Stimulated activated effector memory CD8-positive, alpha-beta T cell treated with anti-CD3 and anti-CD28 coated beads, Interleukin-12 subunit alpha, Interleukin-12 subunit beta, amount 100 ng/mL, for 72 hours (primary cell): ENCODE data around the gene CTSV.
"Not testable (repeated sequence)": the region's sequence is repeated elsewhere in the genome, so short reads cannot be mapped to it uniquely, and the experiment has no call there.

Source experiments
- ATAC-seq: fragments of 150-1000 bp; cut with Tn5 transposase; 2 replicates; pipeline ENCODE4 v1.10.0; 2021
- DNase-seq, 2 donors: peaks; one replicate each; pipeline ENCODE4 v3.0.0; 2021 to 2022; ENCODE audit warnings: low spot score in 2 of 2
- H3K27ac Mint-ChIP-seq: one replicate; pipeline ENCODE4 v1.8.0; 2022; ENCODE audit warnings: mild to moderate bottlenecking, mixed read lengths
- H3K36me3 Mint-ChIP-seq: one replicate; pipeline ENCODE4 v1.8.0; 2022; ENCODE audit warnings: mild to moderate bottlenecking, mixed read lengths
- H3K4me1 Mint-ChIP-seq: one replicate; pipeline ENCODE4 v1.8.0; 2022; ENCODE audit warnings: mixed read lengths
- H3K4me3 Mint-ChIP-seq: one replicate; pipeline ENCODE4 v1.8.0; 2022; ENCODE audit warnings: mild to moderate bottlenecking, mixed read lengths
- H3K9me3 Mint-ChIP-seq: one replicate; pipeline ENCODE4 v1.8.0; 2022; ENCODE audit warnings: mixed read lengths

Gene CTSV

DNA sequence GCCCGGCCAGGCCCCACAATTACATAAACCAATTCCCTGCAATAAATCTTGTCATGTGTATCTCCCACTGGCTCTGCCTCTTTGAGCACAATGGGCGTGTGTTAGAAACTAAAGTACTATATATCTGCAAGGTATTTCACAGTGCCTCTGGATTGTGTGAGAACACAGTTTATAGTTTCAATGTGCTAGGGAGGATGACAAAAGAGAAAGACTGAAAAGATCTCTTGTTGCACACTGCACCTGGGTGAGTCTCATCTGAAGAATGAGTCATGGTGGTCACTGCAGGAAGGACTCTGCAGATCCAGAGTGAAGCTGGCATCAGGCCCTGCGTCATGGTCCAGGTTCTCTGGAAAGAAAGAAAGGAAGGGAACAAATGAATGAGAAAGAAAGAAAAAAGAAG is 20.7 kb upstream of the CTSV start:
- Mint-ChIP-seq H3K4me3 (no peak overlapping the region), H3K36me3 (peaks cover 6% of the 10 kb centered on the region), H3K9me3 (no peaks in the 10 kb centered on the region), H3K4me1 (peaks cover 14% of the 10 kb centered on the region), H3K27ac (no peak overlapping the region)
- DNase-seq (no peak), ATAC-seq (no peak)

DNA sequence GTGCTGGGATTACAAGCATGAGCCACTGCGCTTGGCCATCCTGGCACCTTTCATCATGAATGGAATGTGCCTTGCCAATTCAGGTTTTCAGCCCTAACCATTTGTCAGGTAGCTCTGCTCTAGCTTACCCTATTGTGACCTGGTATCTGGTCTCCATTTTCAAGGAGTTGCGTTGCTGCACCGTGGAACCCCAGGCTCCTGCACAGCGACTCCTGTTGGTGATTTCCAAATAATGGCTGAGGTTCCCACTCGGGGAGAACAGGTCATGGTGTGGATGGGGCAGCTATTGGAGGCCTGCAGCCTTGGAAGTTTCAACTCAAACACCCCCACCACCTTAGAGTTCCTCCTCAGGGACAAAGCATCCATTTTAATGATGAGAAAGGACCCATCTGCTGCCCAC is 18.7 kb upstream of the CTSV start:
- Mint-ChIP-seq H3K4me1 (peaks cover 12% of the 10 kb centered on the region), H3K9me3 (no peaks in the 10 kb centered on the region), H3K4me3 (no peak overlapping the region), H3K27ac (no peak overlapping the region), H3K36me3 (peaks cover 6% of the 10 kb centered on the region)
- DNase-seq = no peak
- ATAC-seq = no peak

DNA sequence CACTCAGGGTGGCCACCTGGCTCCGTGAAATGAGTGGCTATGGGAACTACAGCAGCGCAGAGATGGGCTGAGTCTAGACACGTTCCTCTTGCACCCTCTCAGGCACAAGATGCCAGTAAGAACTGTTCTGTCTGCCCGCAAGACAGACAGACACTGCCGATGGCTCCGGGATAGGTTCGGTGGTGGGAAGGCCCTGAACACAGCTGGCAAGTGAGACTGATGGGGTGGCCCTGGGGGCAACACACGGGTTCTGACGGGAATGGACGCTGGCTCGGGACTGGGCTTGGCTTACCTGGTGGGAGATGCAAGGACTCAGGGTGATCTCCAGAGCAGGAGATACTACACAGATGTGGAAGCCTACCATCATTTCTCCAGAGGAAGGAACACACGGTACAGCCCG is 16.9 kb upstream of the CTSV start:
- not testable (repeated sequence) for ATAC-seq, H3K36me3 Mint-ChIP-seq, H3K4me3 Mint-ChIP-seq, H3K4me1 Mint-ChIP-seq, H3K9me3 Mint-ChIP-seq, DNase-seq, H3K27ac Mint-ChIP-seq

DNA sequence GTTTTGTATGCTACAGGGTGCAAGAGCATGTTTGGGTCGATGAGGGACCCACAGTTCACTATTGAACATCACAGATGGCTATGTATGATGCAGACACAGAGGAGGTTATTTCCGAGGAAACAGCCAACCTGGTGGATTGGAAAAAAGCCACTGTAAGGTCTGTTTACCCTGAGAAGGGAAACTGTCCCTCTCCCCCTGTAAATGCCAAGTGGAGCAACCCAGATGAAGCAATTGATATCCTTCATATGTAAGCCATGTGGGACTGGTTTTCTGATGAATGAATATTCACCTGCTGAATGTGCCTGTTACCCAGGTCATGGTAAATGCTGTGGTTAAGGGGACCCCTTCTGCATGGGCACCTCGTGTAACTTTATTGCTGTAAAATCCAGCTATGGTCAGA is 14.8 kb upstream of the CTSV start:
- no peak for DNase-seq
- ATAC-seq = no peak
- Mint-ChIP-seq H3K27ac (no peak overlapping the region), H3K4me3 (no peak overlapping the region), H3K9me3 (no peaks in the 10 kb centered on the region), H3K36me3 (no peaks in the 10 kb centered on the region), H3K4me1 (no peaks in the 10 kb centered on the region)

DNA sequence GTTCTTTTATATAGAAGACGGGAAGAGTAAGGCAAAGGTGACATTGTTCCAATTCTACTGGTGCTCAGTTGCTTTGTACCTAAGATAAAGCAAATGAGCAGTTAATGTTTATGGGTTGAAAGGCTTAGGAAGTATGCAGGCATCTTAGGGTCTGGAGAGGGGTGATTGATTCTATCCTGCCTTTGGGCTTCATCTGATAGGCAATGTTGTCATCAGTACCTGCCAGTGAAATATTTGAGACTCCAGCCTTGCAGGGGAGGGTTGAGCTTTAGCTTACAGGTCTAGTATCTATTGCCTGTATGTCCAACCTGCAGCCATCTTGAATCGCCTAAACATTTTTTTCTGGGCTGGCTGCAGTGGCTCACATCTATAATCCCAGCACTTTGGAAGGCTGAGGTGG is 13.8 kb upstream of the CTSV start:
- DNase-seq = no peak
- ATAC-seq = no peak
- H3K36me3 Mint-ChIP-seq = no peaks in the 10 kb centered on the region
- no peaks in the 10 kb centered on the region for H3K9me3 Mint-ChIP-seq
- H3K4me3 Mint-ChIP-seq = no peak overlapping the region
- H3K27ac Mint-ChIP-seq = no peak overlapping the region
- H3K4me1 Mint-ChIP-seq = no peaks in the 10 kb centered on the region

DNA sequence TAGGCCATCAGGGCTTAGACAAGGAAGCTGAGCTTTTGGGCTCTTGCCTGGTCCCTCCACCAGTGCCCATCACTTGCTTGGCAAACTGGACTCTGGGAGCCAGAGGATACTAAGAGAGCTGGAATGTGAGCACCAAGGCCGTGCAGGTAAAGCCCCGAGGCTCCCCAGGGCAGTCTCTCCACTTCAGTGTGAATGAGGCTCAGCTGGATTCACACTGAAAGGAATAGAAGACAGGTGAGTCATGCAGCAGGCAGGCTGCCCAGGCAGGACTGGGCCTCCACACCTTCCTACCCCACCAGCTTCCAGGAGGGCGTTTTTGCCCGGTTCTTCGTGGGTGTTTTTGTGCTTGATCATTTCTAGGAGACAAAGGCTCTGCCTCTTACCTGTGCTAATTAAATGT is 7.3 kb upstream of the CTSV start:
- H3K27ac Mint-ChIP-seq = no peak overlapping the region
- no peak overlapping the region for H3K4me3 Mint-ChIP-seq
- H3K36me3 Mint-ChIP-seq = no peaks in the 10 kb centered on the region
- no peaks in the 10 kb centered on the region for H3K9me3 Mint-ChIP-seq
- DNase-seq (no peak), ATAC-seq (peak; percentile 42)
- H3K4me1 Mint-ChIP-seq = no peaks in the 10 kb centered on the region

DNA sequence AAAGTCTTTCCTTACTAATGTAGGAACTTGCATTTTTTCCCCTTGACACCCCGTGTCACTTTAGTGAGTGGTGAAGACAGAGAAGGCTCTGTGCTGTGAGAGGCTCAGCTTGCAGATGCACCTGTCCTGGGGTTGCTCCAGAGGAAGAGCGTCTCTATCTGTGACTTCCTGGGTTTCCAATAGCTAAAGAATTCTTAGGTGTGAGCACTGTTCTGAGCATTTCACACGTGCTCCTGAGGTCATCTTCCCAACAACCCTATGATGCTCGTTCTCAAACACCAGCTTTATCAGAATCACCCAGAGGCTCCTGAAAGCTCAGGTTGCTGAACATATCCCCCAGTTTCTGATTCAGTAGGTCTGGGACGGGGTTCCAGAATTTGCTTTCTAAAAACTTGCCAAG is 6.4 kb upstream of the CTSV start:
- ATAC-seq (no peak), DNase-seq (no peak)
- no peaks in the 10 kb centered on the region for H3K36me3 Mint-ChIP-seq
- no peaks in the 10 kb centered on the region for H3K9me3 Mint-ChIP-seq
- no peak overlapping the region for H3K4me3 Mint-ChIP-seq
- H3K27ac Mint-ChIP-seq = no peak overlapping the region
- no peaks in the 10 kb centered on the region for H3K4me1 Mint-ChIP-seq

DNA sequence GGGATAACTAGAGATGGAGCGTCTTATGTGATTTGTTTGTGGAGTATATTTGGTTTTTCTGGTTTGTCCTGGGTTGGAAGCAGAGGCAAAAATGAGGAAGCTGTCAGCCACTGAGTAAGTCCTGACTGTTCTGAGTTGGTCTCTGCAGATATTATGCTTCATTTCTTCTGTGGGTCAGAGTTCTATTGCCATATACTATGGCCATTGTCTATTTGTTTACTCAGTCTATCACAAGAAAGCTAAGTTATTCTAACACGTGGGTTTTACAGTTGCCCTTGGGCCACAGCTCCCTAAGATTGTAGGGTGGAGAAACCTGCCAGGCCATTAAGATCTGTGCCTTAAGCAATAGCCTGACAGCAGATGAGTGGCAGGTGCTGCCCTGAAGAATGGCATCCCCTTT is 3.0 kb upstream of the CTSV start:
- H3K27ac Mint-ChIP-seq = no peak overlapping the region
- no peaks in the 10 kb centered on the region for H3K9me3 Mint-ChIP-seq
- H3K4me3 Mint-ChIP-seq = no peak overlapping the region
- ATAC-seq (no peak), DNase-seq (no peak)
- H3K36me3 Mint-ChIP-seq = no peaks in the 10 kb centered on the region
- H3K4me1 Mint-ChIP-seq = peaks cover 5% of the 10 kb centered on the region

DNA sequence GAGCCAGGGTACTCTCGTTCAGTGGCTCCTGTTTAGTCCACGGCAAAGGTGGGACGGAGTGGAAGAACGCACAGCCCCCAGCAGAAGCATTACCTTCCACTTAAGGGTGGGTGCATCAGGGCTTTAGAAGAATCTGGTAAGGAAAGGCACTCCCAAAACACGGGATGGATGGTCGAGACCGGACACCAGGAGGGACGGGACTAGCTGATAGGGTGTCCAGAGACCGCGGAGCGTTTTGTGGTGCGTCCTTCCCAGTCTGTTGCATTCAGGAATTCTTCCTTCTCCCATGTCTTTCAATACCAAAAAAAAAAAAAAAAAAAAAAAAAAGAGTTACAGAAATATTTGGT is 545 bp upstream of the CTSV start:
- Mint-ChIP-seq H3K9me3 (no peaks in the 10 kb centered on the region), H3K4me1 (peaks cover 5% of the 10 kb centered on the region), H3K4me3 (peak overlapping the region; percentile 77), H3K36me3 (no peaks in the 10 kb centered on the region), H3K27ac (no peak overlapping the region)
- ATAC-seq (no peak), DNase-seq (no peak)

DNA sequence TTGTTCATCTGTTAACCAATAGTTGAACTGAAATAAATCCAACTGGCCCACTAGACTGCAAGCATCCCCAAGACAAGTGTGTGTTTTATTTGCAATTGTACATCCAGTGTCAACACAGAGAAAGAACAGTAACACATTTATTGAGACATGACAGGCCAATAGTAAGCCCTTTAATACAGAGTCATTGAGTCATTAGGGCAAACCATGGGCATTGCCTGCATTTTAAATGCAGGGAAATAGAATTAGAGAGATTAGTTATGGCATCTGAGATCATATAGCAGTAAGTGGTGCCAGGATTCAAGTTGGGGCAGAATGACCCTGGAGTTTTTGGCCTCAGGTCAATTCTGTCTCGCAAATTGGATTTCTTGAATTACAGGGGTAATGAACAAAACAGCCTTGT is 15.4 kb downstream of the CTSV start:
- H3K36me3 Mint-ChIP-seq, H3K4me3 Mint-ChIP-seq, H3K9me3 Mint-ChIP-seq, H3K27ac Mint-ChIP-seq, ATAC-seq, H3K4me1 Mint-ChIP-seq, DNase-seq: not testable (repeated sequence)

DNA sequence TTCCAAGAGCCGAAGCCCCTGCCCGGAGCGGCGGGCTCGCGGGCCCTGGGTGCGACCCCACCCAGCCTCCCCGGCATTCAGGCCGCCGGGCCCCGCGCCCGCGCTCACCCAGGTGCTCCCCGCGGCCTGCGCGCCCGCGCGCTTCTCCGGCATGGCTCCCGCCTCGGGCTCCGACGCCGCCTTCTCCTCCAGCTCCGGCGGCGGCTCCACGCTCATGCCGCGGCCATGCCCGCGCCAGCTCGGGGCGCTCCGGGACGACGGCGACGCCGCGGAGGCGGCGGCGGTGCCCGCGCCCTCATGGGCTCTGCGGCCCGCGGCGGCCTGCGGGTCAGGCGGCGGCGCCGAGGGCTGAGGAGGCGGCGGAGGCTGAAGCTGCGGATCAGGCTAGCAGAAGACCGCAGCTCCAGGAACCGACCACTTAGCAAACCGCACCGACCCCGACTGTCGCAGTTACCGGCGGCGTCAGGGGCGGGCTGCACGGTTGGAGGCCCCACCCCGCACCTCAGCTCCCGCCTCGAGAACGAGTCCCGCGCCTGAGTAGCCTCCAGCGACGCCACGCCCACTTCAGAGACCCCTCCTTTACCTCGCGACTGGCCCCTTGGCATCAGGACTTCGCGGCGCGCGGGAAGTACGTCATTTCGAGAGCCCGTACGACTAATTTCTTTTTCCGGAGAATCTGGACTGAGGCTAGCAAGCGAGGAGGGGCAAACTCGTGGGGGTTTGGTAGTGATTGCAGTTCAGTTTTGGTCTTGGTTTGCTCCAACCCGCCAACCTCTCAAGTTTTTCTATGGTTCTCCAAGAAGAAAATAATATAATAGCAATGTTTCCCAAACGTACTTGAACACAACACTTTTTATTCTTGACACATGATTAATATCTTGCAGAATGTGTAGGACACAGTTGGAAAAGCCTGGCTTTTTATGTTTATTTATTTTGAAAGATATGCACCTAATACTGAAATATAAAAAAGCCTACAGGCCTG is 25.5 kb downstream of the CTSV start:
- ATAC-seq = peak; percentile 96
- not testable (repeated sequence) for H3K36me3 Mint-ChIP-seq, H3K9me3 Mint-ChIP-seq, H3K4me1 Mint-ChIP-seq
- H3K27ac Mint-ChIP-seq = peak overlapping the region; percentile 88
- peak overlapping the region; percentile 78 for H3K4me3 Mint-ChIP-seq
- peak; percentile 56 to 85 for DNase-seq

DNA sequence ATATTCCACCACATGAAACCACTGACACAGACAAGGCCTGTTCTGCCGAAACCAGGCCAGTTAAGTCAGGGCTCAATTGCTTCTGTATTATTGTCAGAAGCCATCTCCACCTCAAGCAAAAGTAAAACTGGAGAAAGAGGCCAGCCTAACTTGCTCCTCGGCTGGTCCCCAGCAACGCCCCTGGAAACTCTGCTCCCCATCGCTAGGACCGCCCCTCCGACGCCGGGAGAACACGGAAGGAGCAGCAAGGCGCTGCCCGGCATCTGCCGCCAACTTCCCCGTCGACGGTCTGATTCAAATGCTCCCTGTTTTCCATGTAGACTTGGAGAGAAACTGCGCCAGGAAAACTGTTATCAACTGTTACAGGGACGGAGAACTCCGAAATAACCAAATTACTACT is 26.3 kb downstream of the CTSV start:
- ATAC-seq = peak; percentile 75
- peak overlapping the region; percentile 76 for H3K27ac Mint-ChIP-seq
- peak in 1 of 2 donors; percentile 55 for DNase-seq
- H3K4me3 Mint-ChIP-seq = peak overlapping the region; percentile 78
- H3K9me3 Mint-ChIP-seq, H3K4me1 Mint-ChIP-seq, H3K36me3 Mint-ChIP-seq: not testable (repeated sequence)

DNA sequence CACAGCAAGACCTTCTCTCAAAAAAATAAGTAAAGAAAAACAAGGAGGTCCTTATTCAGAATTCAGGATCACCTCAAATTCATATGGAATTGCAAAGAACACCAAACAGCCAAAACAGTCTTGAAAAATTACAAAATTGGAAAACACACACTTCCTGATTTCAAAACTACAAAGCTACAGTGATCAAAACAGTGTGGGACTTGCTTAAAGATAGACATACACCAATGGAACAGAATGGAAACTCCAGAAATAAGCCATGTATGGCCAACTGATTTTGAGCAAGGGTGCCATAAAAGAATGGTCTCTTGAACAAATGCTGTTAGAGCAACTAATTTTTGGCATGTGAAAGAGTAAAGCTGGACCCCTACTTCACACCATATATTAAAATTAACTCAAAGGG is 36.7 kb downstream of the CTSV start:
- not testable (repeated sequence) for H3K9me3 Mint-ChIP-seq, H3K4me3 Mint-ChIP-seq, H3K27ac Mint-ChIP-seq, DNase-seq, ATAC-seq
- peaks cover 47% of the 10 kb centered on the region for H3K4me1 Mint-ChIP-seq
- H3K36me3 Mint-ChIP-seq = peaks cover 12% of the 10 kb centered on the region

DNA sequence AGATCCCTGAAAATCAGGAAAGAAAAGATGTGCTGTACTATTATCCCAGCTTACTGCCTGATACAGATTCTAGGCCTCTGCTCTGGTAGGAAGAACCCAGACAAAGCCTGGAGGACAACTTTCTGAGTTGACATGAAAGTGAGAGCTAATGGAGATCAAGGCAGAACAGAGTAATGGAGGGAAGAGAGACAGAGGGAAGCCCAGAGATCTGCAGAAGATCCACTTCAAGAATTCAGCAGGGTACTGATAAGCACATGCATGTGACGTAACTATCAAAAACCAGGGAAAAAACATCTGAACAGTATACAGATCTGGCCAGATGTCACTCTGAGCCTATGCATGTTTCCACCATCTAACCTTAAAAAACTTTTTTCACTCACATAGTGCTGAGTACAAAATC is 37.6 kb downstream of the CTSV start:
- not testable (repeated sequence) for H3K27ac Mint-ChIP-seq, H3K4me3 Mint-ChIP-seq, H3K9me3 Mint-ChIP-seq, DNase-seq, ATAC-seq
- H3K36me3 Mint-ChIP-seq = peaks cover 12% of the 10 kb centered on the region
- peaks cover 49% of the 10 kb centered on the region for H3K4me1 Mint-ChIP-seq

DNA sequence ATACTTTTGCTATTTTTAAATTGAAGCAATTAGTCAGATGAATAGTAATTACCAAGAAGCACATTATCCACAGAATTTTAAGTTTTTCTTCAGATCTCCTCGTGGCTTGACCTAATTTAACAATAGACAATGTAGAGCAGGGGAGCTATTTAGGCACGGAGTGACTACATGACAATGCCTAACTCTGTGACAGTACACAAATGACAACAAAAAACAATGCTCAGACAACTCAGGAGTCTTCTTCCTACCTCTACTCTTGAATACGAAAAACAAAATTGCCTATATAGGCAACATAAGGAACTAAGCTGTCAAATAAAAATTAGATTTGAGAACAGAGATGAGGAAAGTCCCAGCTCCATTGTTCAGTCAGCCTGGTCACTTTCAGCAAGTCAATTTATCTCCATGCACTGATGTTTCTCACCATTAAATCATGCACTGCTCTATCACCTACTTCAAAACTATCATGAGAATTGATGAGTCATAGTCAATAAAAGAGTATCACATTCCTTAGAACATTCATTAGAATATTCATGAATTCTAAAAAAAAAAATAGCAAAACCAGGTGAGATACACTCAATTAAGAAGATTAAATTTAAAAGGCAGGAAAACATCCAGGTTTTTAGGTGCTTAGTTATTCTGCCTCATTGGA is 38.7 kb downstream of the CTSV start:
- peak overlapping the region; percentile 64 for H3K27ac Mint-ChIP-seq
- H3K4me1 Mint-ChIP-seq = peaks cover 44% of the 10 kb centered on the region
- H3K4me3 Mint-ChIP-seq = peak overlapping the region; percentile 12
- H3K9me3 Mint-ChIP-seq, DNase-seq, H3K36me3 Mint-ChIP-seq: not testable (repeated sequence)
- peak; percentile 82 for ATAC-seq

DNA sequence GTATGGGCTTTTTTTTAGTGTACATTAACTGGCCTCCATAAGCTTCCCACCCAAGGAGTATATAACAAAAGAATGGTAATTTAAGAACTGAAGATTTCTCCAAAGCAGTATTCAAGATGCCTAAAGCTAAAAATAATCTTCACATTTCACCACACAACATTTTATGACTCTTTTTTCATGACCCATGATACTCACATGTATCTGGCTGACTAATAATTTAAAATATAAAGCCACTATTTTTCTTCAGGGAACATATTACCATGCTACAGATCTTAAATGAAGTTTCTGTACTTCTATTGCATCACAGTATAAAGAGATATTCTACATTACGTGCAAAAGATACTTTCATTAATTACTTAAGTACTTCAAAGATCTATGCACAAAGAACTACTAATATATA is 39.2 kb downstream of the CTSV start:
- DNase-seq, ATAC-seq, H3K9me3 Mint-ChIP-seq, H3K27ac Mint-ChIP-seq, H3K36me3 Mint-ChIP-seq, H3K4me3 Mint-ChIP-seq: not testable (repeated sequence)
- peaks cover 44% of the 10 kb centered on the region for H3K4me1 Mint-ChIP-seq
